Measurements from ENCODE around the gene THBS2. TPM values are rescaled to one million over a fixed set of nuclear protein-coding genes. Genes with fewer than 3 reads are reported as not detected.
A peak's percentile ranks its signal among the peaks of the same experiment; 100 is the strongest.

THBS2 gene
- total RNA-seq, 3 donors from 2014 or later (not counting 1 experiment from before 2014, with no cell fraction given), result not detected

GRCh38 chr6:169247991-169248390, 5.7 kb downstream of the THBS2 start:
- no peak overlapping the region for H3K27ac Mint-ChIP-seq
- H3K4me3 Mint-ChIP-seq, result no peak overlapping the region
- peaks cover 0 to under 1% of the 10 kb centered on the region in 2 donors for H3K4me1 Mint-ChIP-seq
- peaks cover 22 to 36% of the 10 kb centered on the region in 2 donors for H3K27me3 Mint-ChIP-seq (ENCODE audit: low read depth in 2 of 2)
- DNase-seq (no peak), ATAC-seq (no peak)
- Histone ChIP-seq H3K27me3 (ENCODE audit: control insufficient read depth, insufficient read depth, low read length) (peaks cover 2% of the 10 kb centered on the region), H3K27ac (ENCODE audit: low read length) (no peak overlapping the region), H3K4me1 (ENCODE audit: control insufficient read depth, insufficient read depth, low read length) (no peaks in the 10 kb centered on the region), H3K4me3 (ENCODE audit: low read length) (no peak overlapping the region), H3K9me3 (ENCODE audit: control insufficient read depth, insufficient read depth, low read length) (no peaks in the 10 kb centered on the region), H3K36me3 (ENCODE audit: control insufficient read depth, insufficient read depth, low read length) (no peaks in the 10 kb centered on the region)
- TF ChIP-seq CTCF (IDR thresholded peaks at IDR 0.05), result no peak
- WGBS (ENCODE audit: insufficient coverage), result 87% methylated on average over 8 of the region's 8 CpGs
- intact Hi-C loops (cut with micrococcal nuclease), result no loop called here
- H3K9me3 Mint-ChIP-seq, result peaks cover 0 to 2% of the 10 kb centered on the region in 2 donors
- H3K36me3 Mint-ChIP-seq, result peaks cover 2% of the 10 kb centered on the region

- Histone ChIP-seq H3K4me1 (ENCODE audit: control insufficient read depth, insufficient read depth, low read length) (no peaks in the 10 kb centered on the region), H3K9me3 (ENCODE audit: control insufficient read depth, insufficient read depth, low read length) (no peaks in the 10 kb centered on the region), H3K27ac (ENCODE audit: low read length) (no peak overlapping the region), H3K27me3 (ENCODE audit: control insufficient read depth, insufficient read depth, low read length) (peaks cover 2% of the 10 kb centered on the region), H3K4me3 (ENCODE audit: low read length) (no peak overlapping the region), H3K36me3 (ENCODE audit: control insufficient read depth, insufficient read depth, low read length) (no peaks in the 10 kb centered on the region)
- no peak for DNase-seq
- 96% methylated on average over 4 of the region's 4 CpGs for WGBS (ENCODE audit: insufficient coverage)
- H3K27ac Mint-ChIP-seq, result no peak overlapping the region
- no peaks in the 10 kb centered on the region for H3K36me3 Mint-ChIP-seq
- intact Hi-C loops (cut with micrococcal nuclease), result no loop called here
- H3K4me1 Mint-ChIP-seq, result no peaks in the 10 kb centered on the region
- H3K27me3 Mint-ChIP-seq (ENCODE audit: low read depth in 2 of 2), result peaks cover 20 to 30% of the 10 kb centered on the region in 2 donors
- no peak overlapping the region for H3K4me3 Mint-ChIP-seq
- H3K9me3 Mint-ChIP-seq, result peaks cover 0 to 2% of the 10 kb centered on the region in 2 donors
- ATAC-seq, result peak in 1 of 3 donors; percentile 21
- TF ChIP-seq CTCF (IDR thresholded peaks at IDR 0.05), result no peak
These were observed 6.2 kb downstream of the THBS2 start for GRCh38 chr6:169247419-169247818.

- DNase-seq (no peak), ATAC-seq (no peak)
- Histone ChIP-seq H3K4me1 (ENCODE audit: control insufficient read depth, insufficient read depth, low read length) (no peaks in the 10 kb centered on the region), H3K36me3 (ENCODE audit: control insufficient read depth, insufficient read depth, low read length) (no peaks in the 10 kb centered on the region), H3K9me3 (ENCODE audit: control insufficient read depth, insufficient read depth, low read length) (no peaks in the 10 kb centered on the region), H3K27ac (ENCODE audit: low read length) (no peak overlapping the region), H3K27me3 (ENCODE audit: control insufficient read depth, insufficient read depth, low read length) (no peaks in the 10 kb centered on the region), H3K4me3 (ENCODE audit: low read length) (no peak overlapping the region)
- peaks cover 0 to 2% of the 10 kb centered on the region in 2 donors for H3K9me3 Mint-ChIP-seq
- TF ChIP-seq CTCF (IDR thresholded peaks at IDR 0.05), result no peak
- H3K36me3 Mint-ChIP-seq, result no peaks in the 10 kb centered on the region
- no peak overlapping the region for H3K27ac Mint-ChIP-seq
- intact Hi-C loops (cut with micrococcal nuclease), result no loop called here
- H3K4me3 Mint-ChIP-seq, result no peak overlapping the region
- peaks cover 10 to 20% of the 10 kb centered on the region in 2 donors for H3K27me3 Mint-ChIP-seq (ENCODE audit: low read depth in 2 of 2)
- no peaks in the 10 kb centered on the region for H3K4me1 Mint-ChIP-seq
- 89% methylated on average over 6 of the region's 6 CpGs for WGBS (ENCODE audit: insufficient coverage)
These were observed 7.2 kb downstream of the THBS2 start for GRCh38 chr6:169246445-169246844.

- Mint-ChIP-seq H3K4me1 (no peaks in the 10 kb centered on the region), H3K9me3 (peaks cover 0 to 2% of the 10 kb centered on the region in 2 donors), H3K27ac (no peak overlapping the region), H3K4me3 (no peak overlapping the region), H3K27me3 (ENCODE audit: low read depth in 2 of 2) (peaks cover 3 to 7% of the 10 kb centered on the region in 2 donors), H3K36me3 (no peaks in the 10 kb centered on the region)
- 92% methylated on average over 15 of the region's 15 CpGs for WGBS (ENCODE audit: insufficient coverage)
- DNase-seq (no peak), ATAC-seq (peak in 1 of 3 donors; percentile 6)
- no peak overlapping the region for H3K4me3 ChIP-seq (ENCODE audit: low read length)
- H3K27ac ChIP-seq (ENCODE audit: low read length), result no peak overlapping the region
- intact Hi-C loops (cut with micrococcal nuclease), result no loop called here
- no peak for TF ChIP-seq CTCF (IDR thresholded peaks at IDR 0.05)
- H3K9me3 ChIP-seq (ENCODE audit: control insufficient read depth, insufficient read depth, low read length), result no peaks in the 10 kb centered on the region
- no peaks in the 10 kb centered on the region for H3K4me1 ChIP-seq (ENCODE audit: control insufficient read depth, insufficient read depth, low read length)
- no peaks in the 10 kb centered on the region for H3K36me3 ChIP-seq (ENCODE audit: control insufficient read depth, insufficient read depth, low read length)
- H3K27me3 ChIP-seq (ENCODE audit: control insufficient read depth, insufficient read depth, low read length), result no peaks in the 10 kb centered on the region
These were observed 8.8 kb downstream of the THBS2 start for GRCh38 chr6:169244684-169245383.

Measured in natural killer cell (primary cell).